Neural progenitor cell (in vitro differentiated cells): ENCODE measurements around the gene ABCC4. TPM values are rescaled to one million over a fixed set of nuclear protein-coding genes. Genes with fewer than 3 reads are reported as not detected.
"Not testable (repeated sequence)": the region's sequence is repeated elsewhere in the genome, so short reads cannot be mapped to it uniquely, and the experiment has no call there.

Source experiments
- DNase-seq: peaks from one replicate; pipeline ENCODE4 v3.0.0-alpha.2; 2016; ENCODE audit warnings: low spot score
- H2AFZ ChIP-seq: fragments of 200-600 bp; sonication (generic); replicated peaks from 2 replicates; pipeline ENCODE4 v1.6.1; 2016; ENCODE audit warnings: antibody characterized with exemption
- H3F3A ChIP-seq: fragments of 200-600 bp; sonication (generic); 2 replicates; pipeline ENCODE4 v1.6.1; 2016; ENCODE audit warnings: antibody characterized with exemption, low read depth
- H3K27ac ChIP-seq: fragments of 200-600 bp; sonication (generic); 2 replicates; pipeline ENCODE4 v1.5.1; 2016; ENCODE audit warnings: mild to moderate bottlenecking
- H3K27me3 ChIP-seq: fragments of 200-600 bp; sonication (generic); 2 replicates; pipeline ENCODE4 v1.6.1; 2016; ENCODE audit warnings: mild to moderate bottlenecking, moderate library complexity
- H3K36me3 ChIP-seq: fragments of 200-600 bp; sonication (generic); 2 replicates; pipeline ENCODE4 v1.5.1; 2016
- H3K4me1 ChIP-seq: fragments of 200-600 bp; sonication (generic); 2 replicates; pipeline ENCODE4 v1.6.1; 2016; ENCODE audit warnings: mixed run types
- H3K4me2 ChIP-seq: fragments of 200-600 bp; sonication (generic); 2 replicates; pipeline ENCODE4 v1.6.1; 2016
- H3K4me3 ChIP-seq: fragments of 200-600 bp; sonication (generic); 2 replicates; pipeline ENCODE4 v1.5.1; 2016
- H3K79me2 ChIP-seq: fragments of 200-600 bp; sonication (generic); 2 replicates; pipeline ENCODE4 v1.6.1; 2016; ENCODE audit warnings: low read depth
- H3K9ac ChIP-seq: fragments of 200-600 bp; sonication (generic); 2 replicates; pipeline ENCODE4 v1.6.1; 2016
- H3K9me3 ChIP-seq: fragments of 200-600 bp; sonication (generic); 2 replicates; pipeline ENCODE4 v1.5.1; 2016; ENCODE audit warnings: low read depth
- H4K20me1 ChIP-seq: fragments of 200-600 bp; sonication (generic); 2 replicates; pipeline ENCODE4 v1.6.1; 2016; ENCODE audit warnings: low read depth
- H3K27ac Mint-ChIP-seq: 3 replicates; pipeline ENCODE4 v1.8.0; 2021; ENCODE audit warnings: mixed read lengths
- H3K27me3 Mint-ChIP-seq: 2 replicates; pipeline ENCODE4 v1.8.0; 2022; ENCODE audit warnings: low read depth, mild to moderate bottlenecking, inconsistent platforms, moderate library complexity, mixed read lengths; ENCODE audit not compliant: insufficient read depth
- H3K36me3 Mint-ChIP-seq: 3 replicates; pipeline ENCODE4 v1.8.0; 2021; ENCODE audit warnings: mixed read lengths
- H3K4me1 Mint-ChIP-seq: 3 replicates; pipeline ENCODE4 v1.8.0; 2021; ENCODE audit warnings: mixed read lengths
- H3K4me3 Mint-ChIP-seq: 3 replicates; pipeline ENCODE4 v1.8.0; 2021; ENCODE audit warnings: mild to moderate bottlenecking, moderate library complexity, mixed read lengths
- H3K9me3 Mint-ChIP-seq: 3 replicates; pipeline ENCODE4 v1.8.0; 2020; ENCODE audit warnings: mixed read lengths
- EZH2 ChIP-seq: fragments of 200-600 bp; sonication (generic); IDR thresholded peaks from 2 replicates; pipeline ENCODE4 v1.6.1; 2017; ENCODE audit warnings: antibody characterized with exemption, mild to moderate bottlenecking, moderate library complexity
- EZH2phosphoT487 ChIP-seq: fragments of 200-600 bp; sonication (generic); IDR thresholded peaks from 2 replicates; pipeline ENCODE4 v1.6.1; 2017; ENCODE audit warnings: antibody characterized with exemption
- total RNA-seq: library from RNA; depleted of rRNA; stranded (reverse); fragments of >200 nt; gene quantifications from 2 replicates; pipeline ENCODE4 v1.2.3, GENCODE V29; 2015; ENCODE audit warnings: low replicate concordance
- TF ChIP-seq, protein P1 (sequence below): fragments of 200-600 bp; sonication (generic); IDR thresholded peaks from 2 replicates; pipeline ENCODE4 v1.5.1; 2017; ENCODE audit warnings: antibody characterized with exemption, mild to moderate bottlenecking

ABCC4 gene
- total RNA-seq, 1 donor from 2014 or later, result 23.6 TPM

DNA sequence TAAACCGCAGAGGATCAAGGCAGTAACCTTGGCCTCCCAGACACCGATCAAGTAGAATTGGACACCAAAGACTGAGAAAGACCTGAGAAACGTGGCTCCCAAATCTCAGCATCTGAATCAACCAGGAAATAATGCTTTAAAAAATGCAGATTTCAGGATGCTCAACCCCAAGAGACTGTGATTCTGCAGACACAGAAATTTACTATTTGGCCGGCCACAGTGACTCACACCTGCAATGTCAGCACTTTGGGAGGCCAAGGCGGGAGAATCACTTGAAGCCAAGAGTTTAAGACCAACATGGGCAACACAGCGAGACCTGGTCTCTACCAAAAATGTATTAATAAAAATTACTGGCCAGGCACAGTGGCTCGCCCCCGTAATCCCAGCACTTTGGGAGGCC lies 6.2 kb downstream of the ABCC4 start:
- Histone ChIP-seq H3K4me2 (no peak overlapping the region), H3K4me1 (no peaks in the 10 kb centered on the region), H3K9ac (no peak overlapping the region), H3K9me3 (no peaks in the 10 kb centered on the region), H2AFZ (no peak overlapping the region), H3K4me3 (no peak overlapping the region), H3K79me2 (no peaks in the 10 kb centered on the region), H3K36me3 (no peaks in the 10 kb centered on the region), H3K27me3 (no peaks in the 10 kb centered on the region), H4K20me1 (no peaks in the 10 kb centered on the region), H3F3A (no peaks in the 10 kb centered on the region), H3K27ac (no peak overlapping the region)
- Mint-ChIP-seq H3K4me3 (no peak overlapping the region), H3K4me1 (peaks cover 11% of the 10 kb centered on the region), H3K27ac (no peak overlapping the region), H3K9me3 (no peaks in the 10 kb centered on the region), H3K36me3 (peaks cover 11% of the 10 kb centered on the region), H3K27me3 (peaks cover 2% of the 10 kb centered on the region)
- no peak for DNase-seq
- TF ChIP-seq, protein P1, sequence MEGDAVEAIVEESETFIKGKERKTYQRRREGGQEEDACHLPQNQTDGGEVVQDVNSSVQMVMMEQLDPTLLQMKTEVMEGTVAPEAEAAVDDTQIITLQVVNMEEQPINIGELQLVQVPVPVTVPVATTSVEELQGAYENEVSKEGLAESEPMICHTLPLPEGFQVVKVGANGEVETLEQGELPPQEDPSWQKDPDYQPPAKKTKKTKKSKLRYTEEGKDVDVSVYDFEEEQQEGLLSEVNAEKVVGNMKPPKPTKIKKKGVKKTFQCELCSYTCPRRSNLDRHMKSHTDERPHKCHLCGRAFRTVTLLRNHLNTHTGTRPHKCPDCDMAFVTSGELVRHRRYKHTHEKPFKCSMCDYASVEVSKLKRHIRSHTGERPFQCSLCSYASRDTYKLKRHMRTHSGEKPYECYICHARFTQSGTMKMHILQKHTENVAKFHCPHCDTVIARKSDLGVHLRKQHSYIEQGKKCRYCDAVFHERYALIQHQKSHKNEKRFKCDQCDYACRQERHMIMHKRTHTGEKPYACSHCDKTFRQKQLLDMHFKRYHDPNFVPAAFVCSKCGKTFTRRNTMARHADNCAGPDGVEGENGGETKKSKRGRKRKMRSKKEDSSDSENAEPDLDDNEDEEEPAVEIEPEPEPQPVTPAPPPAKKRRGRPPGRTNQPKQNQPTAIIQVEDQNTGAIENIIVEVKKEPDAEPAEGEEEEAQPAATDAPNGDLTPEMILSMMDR, result no peak
- TF ChIP-seq EZH2phosphoT487 (no peak), EZH2 (no peak)

DNA sequence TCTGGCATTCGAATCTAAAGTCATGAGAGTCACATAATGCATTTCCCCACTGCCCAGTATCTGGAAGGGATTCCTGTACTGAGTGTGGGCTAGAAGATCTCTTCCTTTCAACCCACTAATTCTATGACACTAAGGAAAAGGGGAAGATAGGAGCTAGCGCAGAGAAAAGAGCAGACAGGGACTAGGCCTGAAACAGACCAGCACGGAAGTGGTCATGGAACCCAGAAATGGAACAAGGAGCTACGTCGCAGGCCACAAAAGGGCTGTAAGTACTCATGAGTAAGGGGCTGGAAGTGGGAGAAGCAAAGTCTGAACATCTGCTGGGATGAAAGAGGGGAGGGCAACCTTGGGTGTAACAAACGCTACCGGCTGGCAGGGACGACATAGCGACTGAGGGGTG lies 8.6 kb downstream of the ABCC4 start:
- Histone ChIP-seq H3K9ac (no peak overlapping the region), H3K27me3 (no peaks in the 10 kb centered on the region), H3K4me1 (no peaks in the 10 kb centered on the region), H3K79me2 (no peaks in the 10 kb centered on the region), H3K4me2 (no peak overlapping the region), H3F3A (no peaks in the 10 kb centered on the region), H3K27ac (no peak overlapping the region), H2AFZ (no peak overlapping the region), H3K36me3 (no peaks in the 10 kb centered on the region), H3K9me3 (no peaks in the 10 kb centered on the region), H3K4me3 (no peak overlapping the region), H4K20me1 (no peaks in the 10 kb centered on the region)
- Mint-ChIP-seq H3K36me3 (peaks cover 9% of the 10 kb centered on the region), H3K27me3 (peaks cover 4% of the 10 kb centered on the region), H3K4me3 (no peak overlapping the region), H3K9me3 (no peaks in the 10 kb centered on the region), H3K4me1 (peaks cover 3% of the 10 kb centered on the region), H3K27ac (peak overlapping the region; percentile 14)
- TF ChIP-seq EZH2, result no peak
- TF ChIP-seq, protein P1, result no peak
- TF ChIP-seq EZH2phosphoT487, result no peak
- DNase-seq, result no peak

DNA sequence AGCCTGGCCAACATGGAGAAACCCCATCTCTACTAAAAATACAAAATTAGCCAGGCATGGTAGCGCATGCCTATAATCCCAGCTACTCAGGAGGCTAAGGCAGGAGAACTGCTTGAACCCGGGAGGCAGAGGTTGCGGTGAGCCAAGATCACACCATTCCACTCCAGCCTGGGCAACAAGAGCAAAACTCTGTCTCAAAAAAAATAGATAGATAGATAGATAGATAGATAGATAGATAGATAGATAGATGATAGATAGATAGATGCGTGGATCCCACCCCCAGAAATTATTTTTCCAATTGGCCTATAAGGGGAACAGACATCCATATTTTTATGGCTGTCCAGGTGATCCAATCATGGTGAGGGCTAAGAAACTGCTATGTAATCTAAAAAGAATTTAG lies 11.3 kb downstream of the ABCC4 start:
- not testable (repeated sequence) for H3K4me3 ChIP-seq, H3K79me2 ChIP-seq

DNA sequence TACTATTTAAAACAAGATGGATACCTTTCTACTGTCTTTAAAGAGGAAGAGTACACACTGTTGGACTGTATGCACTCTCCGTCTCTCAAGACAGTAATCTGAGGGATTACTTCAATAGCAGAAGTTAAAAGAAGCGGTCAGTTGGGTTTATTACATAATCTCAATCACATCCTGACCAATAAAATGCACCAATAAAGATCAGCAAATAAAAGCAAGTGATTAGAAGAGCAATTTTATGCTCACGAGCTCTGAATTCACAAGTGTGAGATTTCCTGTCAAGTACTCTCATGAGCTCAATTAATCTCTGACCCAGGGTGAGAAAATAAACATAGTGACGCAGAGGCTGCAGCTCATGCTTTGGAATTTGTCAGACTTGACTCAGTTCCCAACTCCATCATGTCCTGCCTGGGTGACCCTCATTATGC lies 12.2 kb downstream of the ABCC4 start:
- Histone ChIP-seq H3K4me2 (no peak overlapping the region), H3K79me2 (no peaks in the 10 kb centered on the region), H3K27ac (no peak overlapping the region), H2AFZ (no peak overlapping the region), H3K36me3 (no peaks in the 10 kb centered on the region), H3K4me1 (no peaks in the 10 kb centered on the region), H4K20me1 (no peaks in the 10 kb centered on the region), H3K27me3 (no peaks in the 10 kb centered on the region), H3F3A (no peaks in the 10 kb centered on the region), H3K4me3 (no peak overlapping the region), H3K9me3 (no peaks in the 10 kb centered on the region), H3K9ac (no peak overlapping the region)
- TF ChIP-seq EZH2phosphoT487, result no peak
- TF ChIP-seq, protein P1, result no peak
- Mint-ChIP-seq H3K4me3 (no peak overlapping the region), H3K4me1 (peaks cover 3% of the 10 kb centered on the region), H3K9me3 (no peaks in the 10 kb centered on the region), H3K27me3 (peaks cover 4% of the 10 kb centered on the region), H3K27ac (no peak overlapping the region), H3K36me3 (peaks cover 9% of the 10 kb centered on the region)
- no peak for DNase-seq

More for the DNA sequence above, 11.3 kb downstream of the ABCC4 start:
- H3K36me3 Mint-ChIP-seq, H3K27me3 ChIP-seq, H3K4me1 Mint-ChIP-seq, H3K9ac ChIP-seq, H3K27ac Mint-ChIP-seq, H3K4me1 ChIP-seq, H3K36me3 ChIP-seq, H2AFZ ChIP-seq, H3K9me3 Mint-ChIP-seq, H3K9me3 ChIP-seq, H3K4me2 ChIP-seq, H3K4me3 Mint-ChIP-seq, H4K20me1 ChIP-seq, DNase-seq, H3K27ac ChIP-seq, H3K27me3 Mint-ChIP-seq, H3F3A ChIP-seq: not testable (repeated sequence)
